SH-SY5Y (cell line): ENCODE measurements around the gene WDR7.

Experiments used
- GATA2 ChIP-seq: IDR thresholded peaks from 2 replicates; pipeline ENCODE4 v1.6.1; 2011; ENCODE audit warnings: mild to moderate bottlenecking, low read depth, low read length
- GATA3 ChIP-seq: IDR thresholded peaks from 2 replicates; pipeline ENCODE4 v1.6.1; 2011; ENCODE audit warnings: low read depth, mild to moderate bottlenecking, low read length, moderate library complexity

- TF ChIP-seq GATA3 (peak; percentile 37; the same call in 1 of the 2 replicates), GATA2 (peak; percentile 48)
Observed at GRCh38 chr18:57035590-57035989, 384.4 kb downstream of the WDR7 start.
